ENCODE results near the gene C19orf25. TPM values are rescaled to one million over a fixed set of nuclear protein-coding genes. Genes with fewer than 3 reads are reported as not detected.

The C19orf25 gene
- total and polyA plus RNA-seq, 9 of the 15 experiments (the other 6 are each of a cell fraction or from before 2014, with no cell fraction given): 0.79 to 96.0 (median 36.1) TPM

- TF ChIP-seq MXI1 (IDR thresholded peaks at IDR 0.05; ENCODE audit: low read depth, low read length) (0 out of 2 replicates have a peak, but pooled peaks have one; percentile 44), MAFK (IDR thresholded peaks at IDR 0.05; ENCODE audit: low read length) (no peak), ZEB2 (IDR thresholded peaks at IDR 0.05) (no peak), FOS (IDR thresholded peaks at IDR 0.05; ENCODE audit: extremely low read depth, insufficient read length) (peak; percentile 69), NR1H2 (CRISPR knock-in tag; IDR thresholded peaks at IDR 0.05) (no peak), ZNF253 (CRISPR knock-in tag; conservative IDR thresholded peaks at IDR 0.05) (no peak), SPI1 (IDR thresholded peaks at IDR 0.05; ENCODE audit: borderline replicate concordance, low read depth, low read length) (no peak), ZNF24 (IDR thresholded peaks at IDR 0.05) (no peak), HDAC1 (IDR thresholded peaks at IDR 0.05) (peak in 1 of 2 experiments; percentile 24; a peak in 1 of 4 replicates), PRDM10 (IDR thresholded peaks at IDR 0.05; ENCODE audit: partially characterized antibody) (peak; percentile 44), YY1 (IDR thresholded peaks at IDR 0.05; ENCODE audit: borderline replicate concordance in 1 of 3, control insufficient read depth in 1 of 3, extremely low read depth in 1 of 3, insufficient read depth in 3 of 3, insufficient read length in 1 of 3, insufficient replicate concordance in 2 of 3, low read depth in 1 of 3, low read length in 2 of 3) (no peak), ZFP36 (IDR thresholded peaks at IDR 0.05; ENCODE audit: low read depth, low read length, partially characterized antibody) (no peak), RAD51 (IDR thresholded peaks at IDR 0.05; ENCODE audit: borderline replicate concordance, low read depth) (no peak), RCOR1 (IDR thresholded peaks at IDR 0.05; ENCODE audit: borderline replicate concordance in 1 of 2, low read depth in 2 of 2, low read length in 2 of 2) (peak; percentile 51 to 99; a peak in 3 of 4 replicates), KDM1A (IDR thresholded peaks at IDR 0.05) (peak; percentile 76 to 87), TEAD2 (tag; IDR thresholded peaks at IDR 0.05) (no peak), ZNF589 (CRISPR knock-in tag; IDR thresholded peaks at IDR 0.05; ENCODE audit: low read depth) (no peak), ARNT (IDR thresholded peaks at IDR 0.05) (no peak), ZKSCAN1 (IDR thresholded peaks at IDR 0.05; ENCODE audit: low read depth, low read length) (no peak)
- TF ChIP-seq, protein P1, sequence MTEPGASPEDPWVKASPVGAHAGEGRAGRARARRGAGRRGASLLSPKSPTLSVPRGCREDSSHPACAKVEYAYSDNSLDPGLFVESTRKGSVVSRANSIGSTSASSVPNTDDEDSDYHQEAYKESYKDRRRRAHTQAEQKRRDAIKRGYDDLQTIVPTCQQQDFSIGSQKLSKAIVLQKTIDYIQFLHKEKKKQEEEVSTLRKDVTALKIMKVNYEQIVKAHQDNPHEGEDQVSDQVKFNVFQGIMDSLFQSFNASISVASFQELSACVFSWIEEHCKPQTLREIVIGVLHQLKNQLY (CRISPR knock-in tag; conservative IDR thresholded peaks at IDR 0.05): no peak
- TF ChIP-seq, protein P2, sequence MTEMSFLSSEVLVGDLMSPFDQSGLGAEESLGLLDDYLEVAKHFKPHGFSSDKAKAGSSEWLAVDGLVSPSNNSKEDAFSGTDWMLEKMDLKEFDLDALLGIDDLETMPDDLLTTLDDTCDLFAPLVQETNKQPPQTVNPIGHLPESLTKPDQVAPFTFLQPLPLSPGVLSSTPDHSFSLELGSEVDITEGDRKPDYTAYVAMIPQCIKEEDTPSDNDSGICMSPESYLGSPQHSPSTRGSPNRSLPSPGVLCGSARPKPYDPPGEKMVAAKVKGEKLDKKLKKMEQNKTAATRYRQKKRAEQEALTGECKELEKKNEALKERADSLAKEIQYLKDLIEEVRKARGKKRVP (CRISPR knock-in tag; IDR thresholded peaks at IDR 0.05): no peak
Observed at GRCh38 chr19:1449467-1450442, 29.3 kb downstream of the C19orf25 start, which contains the start of gene APC2 (continued).

All from K562 (cell line).